Measurements from ENCODE around the gene ANKS4B.
"Not testable (repeated sequence)": the region's sequence is repeated elsewhere in the genome, so short reads cannot be mapped to it uniquely, and the experiment has no call there.

Gene ANKS4B

DNA sequence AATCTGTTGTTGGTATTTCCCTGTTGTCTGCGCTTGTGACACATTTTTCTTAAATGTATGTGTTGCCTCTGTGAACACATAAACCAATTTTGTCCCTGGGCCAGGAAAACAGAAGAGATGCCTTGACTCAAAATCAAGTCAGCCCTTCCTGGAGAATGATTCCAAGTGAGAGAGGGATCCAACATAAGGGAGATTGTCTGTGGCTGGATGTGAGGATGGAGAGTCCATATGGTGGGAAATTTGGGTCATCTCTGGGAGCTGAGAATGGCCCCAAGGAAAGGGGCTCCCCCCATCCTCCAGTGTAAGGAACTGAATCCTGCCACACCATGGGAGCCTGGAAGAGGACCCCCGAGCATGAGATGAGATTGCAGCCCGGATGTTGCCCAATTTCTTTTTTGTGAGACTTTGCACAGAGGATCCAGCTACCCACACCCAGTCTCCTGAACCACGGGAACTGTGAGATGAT lies 31.1 kb downstream of the ANKS4B start:
- no peak for DNase-seq

GRCh38 chr16:21265104-21265837 lies 31.8 kb downstream of the ANKS4B start:
- DNase-seq = no peak

DNA sequence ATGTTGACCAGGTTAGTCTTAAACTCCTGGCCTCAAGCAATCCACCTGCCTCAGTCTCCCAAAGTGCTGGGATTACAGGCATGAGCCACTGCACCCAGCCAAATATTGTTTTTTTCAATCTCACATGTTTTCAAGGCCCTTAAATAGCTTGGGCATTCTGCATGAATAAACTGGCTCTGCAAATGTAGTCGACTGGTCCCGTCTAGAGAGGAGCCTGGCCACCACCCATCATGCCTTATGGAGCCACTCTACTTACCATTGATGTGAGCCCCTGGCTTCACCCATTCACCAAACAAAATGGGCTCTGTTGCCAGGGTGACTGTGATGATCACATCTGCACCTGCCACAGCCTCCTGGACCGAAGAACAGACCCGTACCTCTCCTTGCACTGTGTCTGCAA lies 33.8 kb downstream of the ANKS4B start:
- DNase-seq = no peak

DNA sequence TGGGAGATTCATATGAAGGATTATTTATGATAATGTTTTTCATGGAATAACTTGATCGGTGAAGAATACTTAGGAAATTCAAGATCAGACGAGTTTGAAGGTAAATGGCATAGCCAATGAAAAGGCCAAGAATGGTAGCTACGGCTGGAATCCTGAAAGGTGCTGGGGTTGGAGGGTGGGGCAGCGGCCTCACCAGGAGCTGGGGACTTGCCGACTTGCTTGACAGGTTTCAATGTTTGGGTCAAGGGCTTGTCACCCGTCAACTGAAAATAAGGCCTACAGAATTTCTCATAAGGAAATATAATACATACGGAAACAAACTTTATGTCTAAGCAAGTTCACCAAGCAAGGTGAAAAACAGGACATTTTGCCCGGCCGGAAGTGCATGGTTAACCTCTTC lies 34.7 kb downstream of the ANKS4B start:
- no peak for DNase-seq

GRCh38 chr16:21272253-21272652 lies 38.8 kb downstream of the ANKS4B start:
- DNase-seq = no peak

- DNase-seq = not testable (repeated sequence)
Measured at GRCh38 chr16:21272763-21273162, 39.3 kb downstream of the ANKS4B start.

GRCh38 chr16:21274172-21274726 lies 40.8 kb downstream of the ANKS4B start:
- DNase-seq = no peak

DNA sequence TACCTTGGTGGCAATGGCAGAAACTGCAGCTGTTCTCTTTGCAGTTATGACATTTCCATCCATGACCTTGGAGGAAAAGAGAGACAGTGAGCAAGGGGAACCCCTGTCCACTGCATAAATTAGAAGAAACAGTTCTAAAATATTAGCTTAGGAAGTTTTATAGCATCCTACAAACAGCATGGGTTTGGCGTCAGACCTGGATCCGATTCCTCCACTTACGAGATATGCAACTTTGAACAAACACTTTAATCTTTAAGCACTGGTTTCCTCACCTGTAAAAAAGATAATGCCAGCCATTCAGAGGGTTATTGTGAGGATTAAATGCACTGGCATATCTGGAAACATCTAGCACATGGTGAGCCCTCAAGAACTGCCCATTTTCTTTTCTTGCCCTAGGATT lies 42.0 kb downstream of the ANKS4B start:
- no peak for DNase-seq

DNA sequence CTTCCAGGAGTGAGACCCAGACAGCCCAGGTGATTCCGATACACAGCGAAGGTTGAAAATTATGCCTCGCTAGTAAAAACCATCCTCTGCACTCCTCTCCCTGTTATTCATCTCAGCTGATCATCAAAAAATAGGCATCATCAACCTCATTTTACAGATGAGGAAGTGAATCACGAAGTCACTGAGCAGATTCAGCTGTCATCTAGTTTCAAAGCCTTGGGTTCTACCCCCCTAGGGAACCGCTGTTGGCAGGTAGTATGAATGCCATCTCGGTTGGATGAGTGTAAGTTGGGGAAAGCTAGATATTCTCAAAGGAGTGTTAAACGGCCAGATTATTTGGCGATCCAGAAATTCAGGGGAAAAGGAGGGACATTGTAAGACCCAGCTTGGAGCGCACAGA lies 42.6 kb downstream of the ANKS4B start:
- DNase-seq = no peak

DNA sequence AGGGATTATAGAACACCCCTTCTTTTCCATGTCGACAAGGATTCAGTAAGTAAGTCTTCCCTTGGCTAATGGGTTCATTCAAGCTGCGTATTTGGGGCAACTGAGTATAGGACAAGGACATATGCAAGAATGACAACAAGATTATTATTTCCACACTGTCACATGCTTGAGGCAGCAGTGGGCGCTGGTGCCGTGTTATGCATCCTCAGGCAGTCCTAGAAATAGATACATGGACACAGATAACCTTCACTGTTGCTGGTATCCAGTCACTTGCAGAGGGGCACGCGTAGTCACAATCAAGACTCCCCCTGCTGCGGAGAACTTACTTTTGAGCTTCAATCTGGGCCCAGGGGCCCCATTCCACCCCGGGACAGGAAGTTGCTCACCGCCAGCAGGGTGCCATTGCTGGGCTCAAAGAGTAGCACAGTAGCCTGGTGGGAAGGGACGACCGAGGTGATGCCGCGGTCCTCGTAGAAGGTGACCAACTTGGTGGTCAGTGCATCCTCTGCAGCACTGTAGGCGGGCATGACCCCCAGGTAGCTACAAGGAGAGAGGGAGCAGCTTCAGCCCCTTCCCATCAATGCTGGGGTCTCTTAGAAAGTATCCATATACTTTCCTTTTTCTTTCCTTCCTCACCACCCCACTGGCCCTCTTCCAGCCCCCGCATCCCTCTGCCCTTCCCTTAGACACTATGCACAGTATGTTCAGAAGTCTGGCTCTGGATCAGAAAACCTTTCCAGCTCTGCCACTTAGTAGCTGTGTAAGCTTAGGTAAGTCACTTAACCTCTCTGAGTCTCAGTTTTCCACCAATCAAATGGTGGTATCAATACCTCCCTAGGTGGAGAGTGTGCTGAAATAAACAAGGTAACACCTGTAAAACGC lies 43.8 kb downstream of the ANKS4B start:
- no peak for DNase-seq

DNA sequence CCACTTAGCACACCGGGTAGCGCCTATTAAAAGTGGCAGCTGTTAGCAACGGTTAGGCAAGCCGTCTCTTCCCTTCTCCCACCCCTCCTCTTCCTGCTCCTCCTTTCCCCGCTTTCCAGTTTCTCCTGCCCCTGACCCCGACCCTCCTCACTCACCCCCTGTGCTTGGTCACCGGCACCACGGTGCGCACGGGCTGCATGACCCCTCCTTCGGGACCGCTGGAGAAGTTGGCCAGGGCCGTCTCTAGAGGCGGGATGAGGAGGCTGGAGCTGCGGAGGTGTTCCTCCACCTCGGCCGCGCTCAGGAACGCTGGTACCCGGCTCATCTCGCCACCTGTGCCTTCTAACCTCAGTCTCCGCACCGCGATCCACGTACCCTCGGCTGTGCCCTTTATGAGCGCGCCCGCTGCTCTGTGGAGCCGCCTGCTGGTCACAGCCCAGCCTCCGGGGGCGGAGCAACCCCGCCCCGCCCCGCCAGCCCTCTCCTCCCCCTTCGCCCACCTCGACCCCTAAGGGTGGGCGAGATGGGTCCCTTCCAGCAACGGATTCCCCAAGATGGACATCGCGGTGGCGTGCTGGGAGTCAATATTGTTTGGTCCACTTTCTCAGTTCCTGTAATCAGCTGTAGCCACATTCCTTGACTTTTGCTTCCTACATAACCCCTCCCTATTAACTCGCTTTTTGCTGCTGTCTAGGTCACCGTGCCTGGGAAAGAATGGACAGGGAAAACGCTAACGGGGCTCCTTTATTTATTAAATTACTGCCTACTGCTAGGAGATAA lies 44.6 kb downstream of the ANKS4B start, which contains the start of gene CRYM:
Gene CRYM (minus strand): TSS at position 364 of the 780 bp plus-strand sequence. CDS start 39 bp downstream, at position 325.
- peak; percentile 11 for DNase-seq

GRCh38 chr16:21279501-21279900 lies 46.0 kb downstream of the ANKS4B start:
- no peak for DNase-seq

GRCh38 chr16:21281698-21282389 lies 48.3 kb downstream of the ANKS4B start:
- DNase-seq = no peak

GRCh38 chr16:21283521-21284289 lies 50.2 kb downstream of the ANKS4B start:
- no peak for DNase-seq

DNA sequence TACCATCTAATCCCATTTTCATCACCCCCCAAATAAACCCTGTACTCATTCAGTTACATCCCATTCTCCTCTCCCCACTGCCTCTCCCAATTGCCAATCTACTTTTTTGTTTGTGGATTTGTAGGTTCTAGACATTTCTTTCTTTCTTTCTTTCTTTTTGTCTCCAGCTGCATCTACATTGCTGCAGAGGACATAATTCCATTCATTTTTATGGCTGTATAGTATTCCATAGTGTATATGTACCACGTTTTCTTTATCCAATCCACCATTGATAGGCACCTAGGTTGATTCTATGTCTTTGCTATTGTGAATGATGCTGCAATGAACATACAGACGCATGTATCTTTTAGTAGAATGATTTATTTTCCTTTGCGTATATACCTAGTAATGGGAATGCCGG lies 50.9 kb downstream of the ANKS4B start:
- no peak for DNase-seq

GRCh38 chr16:21285314-21285713 lies 51.8 kb downstream of the ANKS4B start:
- no peak for DNase-seq

GRCh38 chr16:21289789-21290188 lies 56.3 kb downstream of the ANKS4B start:
- not testable (repeated sequence) for DNase-seq

GRCh38 chr16:21300309-21301167 lies 67.0 kb downstream of the ANKS4B start:
- DNase-seq = no peak

- no peak for DNase-seq
Measured at GRCh38 chr16:21301168-21301894, 67.8 kb downstream of the ANKS4B start.

DNA sequence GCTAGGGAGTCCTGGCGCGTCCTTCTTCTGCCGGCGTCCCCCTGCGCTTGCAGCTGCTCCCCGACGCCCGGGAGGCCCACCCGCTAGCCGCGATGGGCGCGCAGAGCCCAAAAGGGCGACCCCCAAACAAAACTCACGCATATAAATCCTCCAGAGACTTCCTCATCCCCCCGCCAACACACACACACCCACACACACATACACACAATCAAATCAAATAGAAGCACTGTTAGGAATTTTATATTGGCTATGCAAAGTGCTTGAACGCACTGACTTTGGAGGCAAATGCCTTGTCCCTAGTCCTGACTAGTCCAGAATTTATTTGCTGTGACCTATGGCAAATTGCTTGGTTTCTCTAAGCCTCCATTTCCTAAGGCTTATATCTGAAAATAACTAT lies 68.4 kb downstream of the ANKS4B start:
- DNase-seq = no peak

Data from activated CD4-positive, alpha-beta T cell treated with anti-CD3 and anti-CD28 coated beads for 1 hour (primary cell).